Coronary artery (tissue), 2 donors: Measurements from ENCODE around the gene P2RX7.
A peak's percentile ranks its signal among the peaks of the same experiment; 100 is the strongest.

Source experiments
- DNase-seq: peaks from one replicate; pipeline ENCODE4 v3.0.0-alpha.2; 2017; ENCODE audit warnings: low spot score
- H3K27ac ChIP-seq, 2 donors: fragments of 200-600 bp; sonication (generic); one replicate each; pipeline ENCODE4 v1.5.1; 2016 to 2019
- H3K4me3 ChIP-seq: fragments of 200-600 bp; sonication (generic); 2 replicates; pipeline ENCODE4 v1.5.1; 2016; ENCODE audit warnings: mild to moderate bottlenecking, moderate library complexity
- CTCF ChIP-seq: fragments of 200-600 bp; sonication (generic); IDR thresholded peaks from one replicate; pipeline ENCODE4 v1.5.1; 2019; ENCODE audit warnings: antibody characterized with exemption

P2RX7 gene

GRCh38 chr12:121110211-121110940 lies 22.3 kb upstream of the P2RX7 start:
- DNase-seq, result no peak
- Histone ChIP-seq H3K4me3 (no peak overlapping the region), H3K27ac (no peak overlapping the region)
- peak; percentile 85 for TF ChIP-seq CTCF

- Histone ChIP-seq H3K27ac (no peak overlapping the region), H3K4me3 (no peak overlapping the region)
- TF ChIP-seq CTCF, result no peak
- DNase-seq, result no peak
Observed at GRCh38 chr12:121111684-121112083, 21.0 kb upstream of the P2RX7 start.

GRCh38 chr12:121112496-121112895 lies 20.2 kb upstream of the P2RX7 start:
- DNase-seq, result no peak
- H3K4me3 ChIP-seq, result no peak overlapping the region
- no peak for TF ChIP-seq CTCF
- H3K27ac ChIP-seq, result no peak overlapping the region

- Histone ChIP-seq H3K4me3 (no peak overlapping the region), H3K27ac (no peak overlapping the region)
- DNase-seq, result no peak
- no peak for TF ChIP-seq CTCF
Observed at GRCh38 chr12:121113057-121113456, 19.6 kb upstream of the P2RX7 start.

GRCh38 chr12:121114019-121114639 lies 18.5 kb upstream of the P2RX7 start:
- DNase-seq, result no peak
- H3K4me3 ChIP-seq, result no peak overlapping the region
- TF ChIP-seq CTCF, result no peak
- no peak overlapping the region for H3K27ac ChIP-seq

- no peak for DNase-seq
- TF ChIP-seq CTCF, result no peak
- no peak overlapping the region for H3K27ac ChIP-seq
- no peak overlapping the region for H3K4me3 ChIP-seq
Observed at GRCh38 chr12:121114806-121115205, 17.9 kb upstream of the P2RX7 start.

GRCh38 chr12:121115530-121115929 lies 17.1 kb upstream of the P2RX7 start:
- DNase-seq, result no peak
- Histone ChIP-seq H3K4me3 (no peak overlapping the region), H3K27ac (no peak overlapping the region)
- no peak for TF ChIP-seq CTCF
